H1 (cell line): ENCODE results near the gene PACS1.

Source experiments
- CTCF ChIP-seq, 3 experiments: IDR thresholded peaks; 1 replicate in 2 of 3; 2 replicates in 1 of 3; pipeline versions ENCODE4 v1.5.1 to v1.6.1; 2011; ENCODE audit warnings: low read length in 3 of 3, mild to moderate bottlenecking in 3 of 3, inconsistent platforms in 2 of 3, low read depth in 1 of 3, moderate library complexity in 1 of 3; ENCODE audit not compliant: insufficient read depth in 1 of 3; ENCODE audit errors: control extremely low read depth in 1 of 3
- FOSL1 ChIP-seq: IDR thresholded peaks from 2 replicates; pipeline ENCODE4 v1.6.1; 2011; ENCODE audit warnings: mild to moderate bottlenecking, low read depth, low read length, moderate library complexity; ENCODE audit not compliant: insufficient read depth
- HDAC6 ChIP-seq: IDR thresholded peaks from one replicate; pipeline ENCODE4 v1.7.1; 2012; ENCODE audit warnings: low read depth, mild to moderate bottlenecking, inconsistent platforms, low read length, moderate library complexity
- JUND ChIP-seq: IDR thresholded peaks from 2 replicates; pipeline ENCODE4 v1.6.1; 2011; ENCODE audit warnings: mild to moderate bottlenecking, improper control_type of control experiment, low read length
- RFX5 ChIP-seq: IDR thresholded peaks from 2 replicates; pipeline ENCODE4 v1.6.1; 2011; ENCODE audit warnings: low read depth, low read length, improper control_type of control experiment, borderline replicate concordance
- TAF7 ChIP-seq: optimal IDR thresholded peaks from 2 replicates; pipeline ENCODE3; 2011; ENCODE audit warnings: low read depth, mild to moderate bottlenecking, inconsistent platforms, low read length, moderate library complexity, borderline replicate concordance
- ZNF274 ChIP-seq: IDR thresholded peaks from 2 replicates; pipeline ENCODE4 v1.7.0; 2012; ENCODE audit warnings: low read length, borderline replicate concordance; ENCODE audit errors: extremely low read depth

- TF ChIP-seq CTCF (IDR thresholded peaks at IDR 0.05; ENCODE audit: control extremely low read depth in 1 of 3, insufficient read depth in 1 of 3, low read depth in 1 of 3, low read length in 3 of 3), result no peak
- TF ChIP-seq HDAC6, result no peak
- TF ChIP-seq TAF7, result no peak
- no peak for TF ChIP-seq JUND
- no peak for TF ChIP-seq FOSL1
- TF ChIP-seq ZNF274, result no peak
- no peak for TF ChIP-seq RFX5
Measured at GRCh38 chr11:66124564-66124963, 54.5 kb downstream of the PACS1 start.
